ENCODE results near the gene TTBK2. TPM values are rescaled to one million over a fixed set of nuclear protein-coding genes. Genes with fewer than 3 reads are reported as not detected.

The TTBK2 gene
- total and polyA plus RNA-seq, 10 of the 15 experiments (the other 5 are each of a cell fraction or from before 2014, with no cell fraction given), result 0.66 to 9.1 (median 3.7) TPM

- TF ChIP-seq, protein P1, sequence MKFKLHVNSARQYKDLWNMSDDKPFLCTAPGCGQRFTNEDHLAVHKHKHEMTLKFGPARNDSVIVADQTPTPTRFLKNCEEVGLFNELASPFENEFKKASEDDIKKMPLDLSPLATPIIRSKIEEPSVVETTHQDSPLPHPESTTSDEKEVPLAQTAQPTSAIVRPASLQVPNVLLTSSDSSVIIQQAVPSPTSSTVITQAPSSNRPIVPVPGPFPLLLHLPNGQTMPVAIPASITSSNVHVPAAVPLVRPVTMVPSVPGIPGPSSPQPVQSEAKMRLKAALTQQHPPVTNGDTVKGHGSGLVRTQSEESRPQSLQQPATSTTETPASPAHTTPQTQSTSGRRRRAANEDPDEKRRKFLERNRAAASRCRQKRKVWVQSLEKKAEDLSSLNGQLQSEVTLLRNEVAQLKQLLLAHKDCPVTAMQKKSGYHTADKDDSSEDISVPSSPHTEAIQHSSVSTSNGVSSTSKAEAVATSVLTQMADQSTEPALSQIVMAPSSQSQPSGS (IDR thresholded peaks at IDR 0.05; ENCODE audit: low read length), result no peak
Measured at GRCh38 chr15:42788725-42789124, 131.9 kb downstream of the TTBK2 start (continued).

GRCh38 chr15:42786978-42787377, 133.6 kb downstream of the TTBK2 start:
- TF ChIP-seq MEF2A (IDR thresholded peaks at IDR 0.05; ENCODE audit: insufficient read depth, low read depth, low read length) (no peak), BACH1 (IDR thresholded peaks at IDR 0.05; ENCODE audit: borderline replicate concordance) (no peak), EED (IDR thresholded peaks at IDR 0.05; ENCODE audit: low read depth) (no peak), NFYB (IDR thresholded peaks at IDR 0.05; ENCODE audit: insufficient read depth, low read depth, low read length) (no peak), STAT3 (IDR thresholded peaks at IDR 0.05; ENCODE audit: low read depth, low read length) (no peak)
- TF ChIP-seq, protein P2, sequence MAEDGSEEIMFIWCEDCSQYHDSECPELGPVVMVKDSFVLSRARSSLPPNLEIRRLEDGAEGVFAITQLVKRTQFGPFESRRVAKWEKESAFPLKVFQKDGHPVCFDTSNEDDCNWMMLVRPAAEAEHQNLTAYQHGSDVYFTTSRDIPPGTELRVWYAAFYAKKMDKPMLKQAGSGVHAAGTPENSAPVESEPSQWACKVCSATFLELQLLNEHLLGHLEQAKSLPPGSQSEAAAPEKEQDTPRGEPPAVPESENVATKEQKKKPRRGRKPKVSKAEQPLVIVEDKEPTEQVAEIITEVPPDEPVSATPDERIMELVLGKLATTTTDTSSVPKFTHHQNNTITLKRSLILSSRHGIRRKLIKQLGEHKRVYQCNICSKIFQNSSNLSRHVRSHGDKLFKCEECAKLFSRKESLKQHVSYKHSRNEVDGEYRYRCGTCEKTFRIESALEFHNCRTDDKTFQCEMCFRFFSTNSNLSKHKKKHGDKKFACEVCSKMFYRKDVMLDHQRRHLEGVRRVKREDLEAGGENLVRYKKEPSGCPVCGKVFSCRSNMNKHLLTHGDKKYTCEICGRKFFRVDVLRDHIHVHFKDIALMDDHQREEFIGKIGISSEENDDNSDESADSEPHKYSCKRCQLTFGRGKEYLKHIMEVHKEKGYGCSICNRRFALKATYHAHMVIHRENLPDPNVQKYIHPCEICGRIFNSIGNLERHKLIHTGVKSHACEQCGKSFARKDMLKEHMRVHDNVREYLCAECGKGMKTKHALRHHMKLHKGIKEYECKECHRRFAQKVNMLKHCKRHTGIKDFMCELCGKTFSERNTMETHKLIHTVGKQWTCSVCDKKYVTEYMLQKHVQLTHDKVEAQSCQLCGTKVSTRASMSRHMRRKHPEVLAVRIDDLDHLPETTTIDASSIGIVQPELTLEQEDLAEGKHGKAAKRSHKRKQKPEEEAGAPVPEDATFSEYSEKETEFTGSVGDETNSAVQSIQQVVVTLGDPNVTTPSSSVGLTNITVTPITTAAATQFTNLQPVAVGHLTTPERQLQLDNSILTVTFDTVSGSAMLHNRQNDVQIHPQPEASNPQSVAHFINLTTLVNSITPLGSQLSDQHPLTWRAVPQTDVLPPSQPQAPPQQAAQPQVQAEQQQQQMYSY (CRISPR knock-in tag; IDR thresholded peaks at IDR 0.05), result no peak
- H3K79me2 ChIP-seq (ENCODE audit: control insufficient read depth, insufficient read depth, low read length), result no peaks in the 10 kb centered on the region
- 95% methylated on average over 5 of the region's 5 CpGs for WGBS (ENCODE audit: insufficient coverage, insufficient replicate concordance, low lambda C conversion rate, missing lambda C conversion rate)
- FAIRE-seq (no peak), ATAC-seq (no peak), DNase-seq (ENCODE audit: low read depth, low spot score) (no peak)
- H3K27ac ChIP-seq (ENCODE audit: control insufficient read depth, insufficient read depth), result no peak overlapping the region
- H4K20me1 ChIP-seq (ENCODE audit: control insufficient read depth, insufficient read depth), result no peaks in the 10 kb centered on the region
- no peaks in the 10 kb centered on the region for H3K36me3 ChIP-seq (ENCODE audit: control insufficient read depth in 2 of 2, insufficient read depth in 2 of 2, low read length in 1 of 2)
- no peaks in the 10 kb centered on the region for H3K27me3 ChIP-seq (replicated peaks in 1 of 2; ENCODE audit: control insufficient read depth in 2 of 2, insufficient read depth in 2 of 2, low read length in 1 of 2)
- H3K4me3 ChIP-seq, result no peak overlapping the region
- no peaks in the 10 kb centered on the region for H3K9me3 ChIP-seq (replicated peaks; ENCODE audit: control insufficient read depth, insufficient read depth, low read length)
- RAD21 ChIA-PET (ENCODE audit: unreplicated experiment), result no interaction called here
- in situ Hi-C loops (cut with MboI) (no loop called here), intact Hi-C loops (cut with micrococcal nuclease; ENCODE audit: unreplicated experiment) (no loop called here)
- no peaks in the 10 kb centered on the region for H3K4me1 ChIP-seq (ENCODE audit: control insufficient read depth, insufficient read depth, low read length)
- CTCF ChIA-PET, result no interaction called here
- no peak overlapping the region for H3K9ac ChIP-seq (ENCODE audit: control insufficient read depth, insufficient read depth, low read length)
- SMC1A ChIA-PET (ENCODE audit: uncharacterized antibody, unreplicated experiment), result no interaction called here
- no peak overlapping the region for H3K4me2 ChIP-seq (ENCODE audit: control insufficient read depth, insufficient read depth)
- POLR2A ChIA-PET, result no interaction called here
- H2AFZ ChIP-seq (ENCODE audit: control insufficient read depth, low read depth, low read length), result no peak overlapping the region
- no TSS peak for BruUV-seq (replicated peaks)
